ENCODE data around the gene COL4A1.

- TF ChIP-seq CTCF (IDR thresholded peaks at IDR 0.05; ENCODE audit: insufficient read depth, low read depth, low read length) (no peak), EZH2 (IDR thresholded peaks at IDR 0.05; ENCODE audit: insufficient read depth, low read length) (no peak)
Observed at GRCh38 chr13:110338441-110339101, 31.6 kb upstream of the COL4A1 start.
